ENCODE results near the gene PLXNA4.

The PLXNA4 gene

GRCh38 chr7:132571970-132572369 is 4.3 kb downstream of the PLXNA4 start:
- TF ChIP-seq, protein P1, sequence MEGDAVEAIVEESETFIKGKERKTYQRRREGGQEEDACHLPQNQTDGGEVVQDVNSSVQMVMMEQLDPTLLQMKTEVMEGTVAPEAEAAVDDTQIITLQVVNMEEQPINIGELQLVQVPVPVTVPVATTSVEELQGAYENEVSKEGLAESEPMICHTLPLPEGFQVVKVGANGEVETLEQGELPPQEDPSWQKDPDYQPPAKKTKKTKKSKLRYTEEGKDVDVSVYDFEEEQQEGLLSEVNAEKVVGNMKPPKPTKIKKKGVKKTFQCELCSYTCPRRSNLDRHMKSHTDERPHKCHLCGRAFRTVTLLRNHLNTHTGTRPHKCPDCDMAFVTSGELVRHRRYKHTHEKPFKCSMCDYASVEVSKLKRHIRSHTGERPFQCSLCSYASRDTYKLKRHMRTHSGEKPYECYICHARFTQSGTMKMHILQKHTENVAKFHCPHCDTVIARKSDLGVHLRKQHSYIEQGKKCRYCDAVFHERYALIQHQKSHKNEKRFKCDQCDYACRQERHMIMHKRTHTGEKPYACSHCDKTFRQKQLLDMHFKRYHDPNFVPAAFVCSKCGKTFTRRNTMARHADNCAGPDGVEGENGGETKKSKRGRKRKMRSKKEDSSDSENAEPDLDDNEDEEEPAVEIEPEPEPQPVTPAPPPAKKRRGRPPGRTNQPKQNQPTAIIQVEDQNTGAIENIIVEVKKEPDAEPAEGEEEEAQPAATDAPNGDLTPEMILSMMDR (IDR thresholded peaks at IDR 0.05; ENCODE audit: low read depth, low read length), result no peak
- H3K4me3 ChIP-seq (ENCODE audit: low read depth, low read length), result no peak overlapping the region

GRCh38 chr7:132569884-132570614 is 6.2 kb downstream of the PLXNA4 start:
- TF ChIP-seq, protein P1 (IDR thresholded peaks at IDR 0.05; ENCODE audit: low read depth, low read length), result no peak

GRCh38 chr7:132568962-132569361 is 7.3 kb downstream of the PLXNA4 start:
- H3K4me3 ChIP-seq (ENCODE audit: low read depth, low read length), result no peak overlapping the region
- TF ChIP-seq, protein P1 (IDR thresholded peaks at IDR 0.05; ENCODE audit: low read depth, low read length), result no peak

More at GRCh38 chr7:132569884-132570614, 6.2 kb downstream of the PLXNA4 start:
- no peak overlapping the region for H3K4me3 ChIP-seq (ENCODE audit: low read depth, low read length)

DNA sequence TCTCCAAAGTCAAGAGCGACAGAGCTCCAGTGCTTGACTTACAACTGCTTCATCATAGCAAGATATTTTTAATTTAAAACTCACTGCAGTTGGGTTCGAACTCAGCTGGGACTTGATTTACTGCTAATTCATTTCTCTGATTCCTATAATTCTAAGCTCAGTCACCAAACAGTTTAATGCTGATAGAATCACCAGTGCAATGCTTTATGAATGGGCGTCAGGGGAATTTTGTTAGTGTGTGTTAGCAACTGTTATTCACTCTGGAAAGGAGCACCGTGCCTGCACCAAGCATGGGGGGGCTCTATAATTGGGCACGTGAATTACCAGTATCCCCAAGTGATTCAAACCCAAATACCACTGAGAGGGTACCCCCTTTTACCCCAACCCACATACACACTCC is 10.4 kb downstream of the PLXNA4 start:
- H3K4me3 ChIP-seq (ENCODE audit: low read depth, low read length), result no peak overlapping the region
- TF ChIP-seq, protein P1 (IDR thresholded peaks at IDR 0.05; ENCODE audit: low read depth, low read length), result no peak

- TF ChIP-seq, protein P1 (IDR thresholded peaks at IDR 0.05; ENCODE audit: low read depth, low read length), result no peak
- H3K4me3 ChIP-seq (ENCODE audit: low read depth, low read length), result no peak overlapping the region
Measured at GRCh38 chr7:132565441-132565840, 10.8 kb downstream of the PLXNA4 start.

DNA sequence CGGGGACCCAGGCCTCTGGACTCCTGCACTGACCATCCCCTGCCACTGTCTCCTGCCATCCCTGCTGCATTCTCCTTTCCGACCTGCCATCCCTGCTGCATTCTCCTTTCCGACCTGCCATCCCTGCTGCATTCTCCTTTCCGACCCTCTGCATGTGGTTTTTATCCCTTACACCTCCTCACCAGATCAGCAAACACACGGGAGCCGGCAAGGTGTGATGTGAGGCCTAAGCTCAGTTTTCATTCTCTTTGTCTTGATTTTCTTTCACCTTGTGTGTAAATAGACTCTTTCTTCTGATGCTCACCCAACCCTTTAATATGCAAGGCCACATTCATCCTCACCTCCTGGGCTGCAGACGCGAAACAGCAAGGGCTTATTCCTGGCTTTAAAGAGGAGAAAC is 11.4 kb downstream of the PLXNA4 start:
- TF ChIP-seq, protein P1 (IDR thresholded peaks at IDR 0.05; ENCODE audit: low read depth, low read length), result no peak
- no peak overlapping the region for H3K4me3 ChIP-seq (ENCODE audit: low read depth, low read length)

- H3K4me3 ChIP-seq (ENCODE audit: low read depth, low read length), result no peak overlapping the region
- TF ChIP-seq, protein P1 (IDR thresholded peaks at IDR 0.05; ENCODE audit: low read depth, low read length), result no peak
Measured at GRCh38 chr7:132564090-132564489, 12.2 kb downstream of the PLXNA4 start.

Measured in WI38 (cell line).